Lung microvascular endothelial cell (primary cell): ENCODE data around the gene AHSP. TPM values are rescaled to one million over a fixed set of nuclear protein-coding genes. Genes with fewer than 3 reads are reported as not detected.
"Not testable (repeated sequence)": the region's sequence is repeated elsewhere in the genome, so short reads cannot be mapped to it uniquely, and the experiment has no call there.

Experiments
- DNase-seq, 2 donors: peaks; one replicate each; pipeline versions ENCODE4 v3.0.0 to v3.0.0-alpha.2; 2010; ENCODE audit warnings: low read depth in 2 of 2
- total RNA-seq: library from RNA; depleted of rRNA; stranded (reverse); fragments of >200 nt; gene quantifications from 2 replicates; pipeline ENCODE4 v1.2.1, GENCODE V29; 2014

The AHSP gene
- total RNA-seq, 1 donor from 2014 or later, result not detected

GRCh38 chr16:31531096-31531495, 3.4 kb downstream of the AHSP start:
- no peak for DNase-seq

- DNase-seq, result no peak
Observed at GRCh38 chr16:31532120-31532519, 4.4 kb downstream of the AHSP start.

DNA sequence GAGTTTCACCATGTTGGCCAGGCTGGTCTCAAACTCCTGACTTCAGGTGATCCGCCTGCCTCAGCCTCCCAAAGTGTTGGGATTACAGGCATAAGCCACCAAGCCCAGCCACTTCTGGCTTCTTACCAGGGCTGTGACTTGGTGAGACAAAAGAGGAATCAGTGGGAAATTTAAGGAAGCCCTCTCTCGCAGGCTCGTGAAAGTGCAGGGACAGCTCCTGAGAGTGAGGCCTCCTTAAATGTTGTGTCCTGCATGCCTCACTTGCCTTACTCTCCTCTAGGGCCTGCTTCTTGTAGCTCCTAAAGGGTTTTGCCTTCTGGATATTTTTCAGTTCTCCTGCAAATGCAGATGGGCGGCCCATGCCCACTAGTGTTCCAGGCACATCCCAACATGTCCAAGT, 5.2 kb downstream of the AHSP start:
- DNase-seq, result no peak

- peak in 1 of 2 donors; percentile 3 for DNase-seq
Observed at GRCh38 chr16:31535737-31536136, 8.0 kb downstream of the AHSP start.

- no peak for DNase-seq
Observed at GRCh38 chr16:31536804-31537361, 9.2 kb downstream of the AHSP start.

- no peak for DNase-seq
Observed at GRCh38 chr16:31537362-31538242, 9.9 kb downstream of the AHSP start.

GRCh38 chr16:31538243-31538598, 10.5 kb downstream of the AHSP start:
- not testable (repeated sequence) for DNase-seq

DNA sequence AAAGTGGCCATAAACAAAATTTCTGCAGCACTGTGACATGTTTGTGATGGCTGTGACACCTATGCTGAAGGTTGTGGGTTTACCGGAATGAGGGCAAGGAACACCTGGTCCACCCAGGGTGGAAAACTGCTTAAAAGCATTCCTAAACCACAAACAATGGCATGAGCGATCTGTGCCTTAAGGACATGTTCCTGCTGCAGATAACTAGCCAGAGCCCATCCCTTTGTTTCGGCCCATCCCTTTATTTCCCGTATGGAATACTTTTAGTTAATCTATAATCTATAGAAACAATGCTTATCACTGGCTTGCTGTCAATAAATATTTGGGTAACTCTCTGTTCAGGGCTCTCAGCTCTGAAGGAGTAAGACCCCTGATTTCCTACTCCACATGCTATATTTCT, 12.1 kb downstream of the AHSP start:
- DNase-seq, result not testable (repeated sequence)

DNA sequence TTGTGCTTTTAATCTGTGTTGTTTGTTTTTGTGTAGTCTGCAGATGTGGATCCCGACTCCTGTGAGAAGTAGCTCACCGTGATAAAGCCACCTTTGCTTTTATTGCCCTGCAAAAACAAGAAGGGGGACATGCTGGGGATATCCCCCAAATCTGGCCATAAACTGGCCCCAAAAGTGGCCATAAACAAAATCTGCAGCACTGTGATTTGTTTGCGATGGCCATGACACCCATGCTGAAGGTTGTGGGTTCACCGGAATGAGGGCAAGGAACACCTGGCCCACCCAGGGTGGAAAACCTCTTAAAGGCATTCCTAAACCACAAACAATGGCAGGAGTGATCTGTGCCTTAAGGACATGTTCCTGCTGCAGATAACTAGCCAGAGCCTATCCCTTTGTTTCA, 15.1 kb downstream of the AHSP start:
- no peak for DNase-seq

GRCh38 chr16:31561426-31562233, 33.9 kb downstream of the AHSP start:
- DNase-seq, result no peak

- DNase-seq, result peak in 1 of 2 donors; percentile 17
Observed at GRCh38 chr16:31568577-31569359, 41.1 kb downstream of the AHSP start.

GRCh38 chr16:31569360-31569717, 41.6 kb downstream of the AHSP start:
- DNase-seq, result no peak

DNA sequence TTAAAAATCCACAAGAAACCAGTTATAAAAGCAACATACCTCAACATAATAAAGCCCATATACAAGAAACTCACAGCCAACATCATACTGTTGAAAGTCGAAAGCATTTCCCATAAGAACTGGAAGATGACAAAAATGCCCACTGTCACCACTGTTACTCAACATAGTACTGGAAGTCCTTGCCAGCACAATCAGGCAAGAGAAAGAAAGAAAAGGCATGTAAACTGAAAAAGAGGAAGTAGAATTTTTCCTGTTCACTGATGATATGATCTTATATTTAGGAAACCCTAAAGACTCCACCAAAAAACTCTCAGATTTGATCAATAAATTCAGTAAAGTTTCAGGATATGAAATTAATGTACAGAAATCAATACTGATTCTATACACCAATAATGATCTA, 45.1 kb downstream of the AHSP start:
- DNase-seq, result no peak

GRCh38 chr16:31574159-31574558, 46.5 kb downstream of the AHSP start:
- DNase-seq, result not testable (repeated sequence)

- no peak for DNase-seq
Observed at GRCh38 chr16:31577411-31577810, 49.7 kb downstream of the AHSP start.

Other genes starting within 250 kb of the AHSP start
- under 0.01 and 0.87 TPM in 2 replicates for gene ITGAX, start 172.7 kb upstream of the AHSP start, total RNA-seq
- gene ITGAD, start 134.6 kb upstream of the AHSP start, total RNA-seq, result not detected in 2 replicates
- gene COX6A2, start 99.5 kb upstream of the AHSP start, total RNA-seq, result not detected in 2 replicates
- under 0.01 and 0.20 TPM in 2 replicates for gene ZNF843, start 85.1 kb upstream of the AHSP start, total RNA-seq
- 8.7 and 17.3 TPM in 2 replicates for gene ARMC5, start 68.4 kb upstream of the AHSP start, total RNA-seq
- gene TGFB1I1, start 55.7 kb upstream of the AHSP start, total RNA-seq, result 27.9 and 29.4 TPM in 2 replicates
- not detected in 2 replicates for gene SLC5A2, start 44.8 kb upstream of the AHSP start, total RNA-seq
- 17.4 and 23.6 TPM in 2 replicates for gene RUSF1, start 19.5 kb upstream of the AHSP start, total RNA-seq